Endothelial cell of umbilical vein (primary cell): ENCODE results near the gene MBOAT1. TPM values are rescaled to one million over a fixed set of nuclear protein-coding genes. Genes with fewer than 3 reads are reported as not detected.

ENCODE experiments used
- BruUV-seq: library from RNA; stranded (reverse); fragments of 400-500 nt; replicated peaks from 2 replicates; lab custom pipeline; 2021; lab: Mats Ljungman, UMichigan
- CTCF ChIA-PET: fragments of 300-600, 350-600 bp; sonication (Branson Sonifier 250); formaldehyde crosslinking; loops from one replicate; lab custom pipeline; 2021; ENCODE audit warnings: antibody characterized with exemption, inconsistent platforms; lab: Charles Lee
- POLR2A ChIA-PET: fragments of 300-600, 350-600 bp; sonication (Branson Sonifier 250); formaldehyde crosslinking; loops from one replicate; lab custom pipeline; 2021; ENCODE audit warnings: antibody characterized with exemption, inconsistent platforms; lab: Charles Lee
- DNase-seq: peaks from one replicate; pipeline ENCODE4 v3.0.0-alpha.2; 2011; ENCODE audit warnings: low read depth, low spot score
- FAIRE-seq: peaks from 2 replicates; lab custom pipeline; 2011; peaks lifted over from hg19 to GRCh38; lab: Jason Lieb, UNC
- H2AFZ ChIP-seq: 2 replicates; pipeline ENCODE4 v1.6.0; 2012; ENCODE audit warnings: low read depth, low read length, control low read depth, inconsistent platforms
- H3K27ac ChIP-seq: 2 replicates; pipeline ENCODE4 v1.5.1; 2011; ENCODE audit warnings: low read depth, mild to moderate bottlenecking, control low read depth, low read length, moderate library complexity; ENCODE audit not compliant: insufficient read depth
- H3K27me3 ChIP-seq, 2 experiments: 2 replicates each; pipeline versions ENCODE4 v1.6.0 to v1.6.1; 2011; ENCODE audit warnings: low read length in 2 of 2, mixed read lengths in 1 of 2; ENCODE audit not compliant: control insufficient read depth in 2 of 2, insufficient read depth in 2 of 2
- H3K36me3 ChIP-seq, 2 experiments: 2 replicates in 1 of 2; 3 replicates in 1 of 2; pipeline ENCODE4 v1.5.1; 2011; ENCODE audit warnings: low read length in 2 of 2, mild to moderate bottlenecking in 1 of 2, moderate library complexity in 1 of 2; ENCODE audit not compliant: control insufficient read depth in 2 of 2, insufficient read depth in 2 of 2; ENCODE audit errors: extremely low read depth in 1 of 2
- H3K4me1 ChIP-seq: 3 replicates; pipeline ENCODE4 v1.5.1; 2011; ENCODE audit warnings: mild to moderate bottlenecking, low read length; ENCODE audit not compliant: control insufficient read depth, insufficient read depth; ENCODE audit errors: extremely low read depth
- H3K4me2 ChIP-seq: 2 replicates; pipeline ENCODE4 v1.6.1; 2011; ENCODE audit warnings: low read length, control low read depth, mixed read lengths; ENCODE audit not compliant: insufficient read depth
- H3K4me3 ChIP-seq, 3 experiments: fragments of 200-600 bp in 1 of 3; sonication (generic), shearing (Covaris generic) in 1 of 3; replicated peaks in 1 of 3; 2 replicates each; pipeline ENCODE4 v1.5.1; 2011 to 2016; ENCODE audit warnings: control low read depth in 3 of 3, low read length in 3 of 3, mild to moderate bottlenecking in 2 of 3, inconsistent platforms in 1 of 3, low read depth in 1 of 3, moderate library complexity in 1 of 3; ENCODE audit not compliant: insufficient read depth in 1 of 3
- H3K79me2 ChIP-seq: 2 replicates; pipeline ENCODE4 v1.6.0; 2012; ENCODE audit warnings: low read length, inconsistent platforms; ENCODE audit not compliant: control insufficient read depth, insufficient read depth
- H3K9ac ChIP-seq: replicated peaks from 2 replicates; pipeline ENCODE3; 2011; ENCODE audit warnings: low read length, control low read depth; ENCODE audit not compliant: insufficient read depth; ENCODE audit errors: extremely low read depth
- H3K9me1 ChIP-seq: replicated peaks from 3 replicates; pipeline ENCODE4 v1.6.0; 2011; ENCODE audit warnings: mild to moderate bottlenecking, low read length; ENCODE audit not compliant: control insufficient read depth, insufficient read depth; ENCODE audit errors: extremely low read depth
- H3K9me3 ChIP-seq: replicated peaks from 2 replicates; pipeline ENCODE4 v1.5.1; 2012; ENCODE audit warnings: low read length, inconsistent platforms; ENCODE audit not compliant: control insufficient read depth, insufficient read depth
- H4K20me1 ChIP-seq: replicated peaks from 2 replicates; pipeline ENCODE3; 2011; ENCODE audit warnings: mild to moderate bottlenecking, low read length; ENCODE audit not compliant: control insufficient read depth, insufficient read depth; ENCODE audit errors: extremely low read depth
- CTCF ChIP-seq, 2 donors: IDR thresholded peaks; 1 replicate in 1 of 2; 2 replicates in 1 of 2; pipeline ENCODE4 v1.5.1; 2011; ENCODE audit warnings: low read length in 2 of 2, mild to moderate bottlenecking in 2 of 2, moderate library complexity in 2 of 2, control low read depth in 1 of 2, inconsistent platforms in 1 of 2, low read depth in 1 of 2; ENCODE audit not compliant: insufficient read depth in 1 of 2; ENCODE audit errors: extremely low read depth in 1 of 2
- EZH2 ChIP-seq: IDR thresholded peaks from 2 replicates; pipeline ENCODE4 v1.6.1; 2012; ENCODE audit warnings: borderline replicate concordance, low read depth, mild to moderate bottlenecking, moderate library complexity, low read length, inconsistent platforms; ENCODE audit not compliant: severe bottlenecking
- FOS ChIP-seq: IDR thresholded peaks from 2 replicates; pipeline ENCODE4 v1.6.1; 2011; ENCODE audit warnings: mild to moderate bottlenecking, low read length, moderate library complexity, borderline replicate concordance; ENCODE audit not compliant: insufficient read depth
- GATA2 ChIP-seq: IDR thresholded peaks from 2 replicates; pipeline ENCODE4 v1.7.0; 2011; ENCODE audit warnings: low read depth, mild to moderate bottlenecking, moderate library complexity, mixed read lengths, low read length; ENCODE audit not compliant: insufficient read length, insufficient read depth
- JUN ChIP-seq: IDR thresholded peaks from 2 replicates; pipeline ENCODE4 v1.6.1; 2011; ENCODE audit warnings: borderline replicate concordance, low read depth; ENCODE audit not compliant: insufficient read length, insufficient read depth
- MAX ChIP-seq: IDR thresholded peaks from 2 replicates; pipeline ENCODE4 v1.6.1; 2011; ENCODE audit not compliant: insufficient read depth, insufficient read length
- MYC ChIP-seq: IDR thresholded peaks from one replicate; pipeline ENCODE4 v1.6.1; 2011; ENCODE audit warnings: mild to moderate bottlenecking, low read depth, low read length
- POLR2A ChIP-seq: IDR thresholded peaks from 2 replicates; pipeline ENCODE4 v1.6.1; 2012; ENCODE audit warnings: low read depth, mild to moderate bottlenecking, control low read depth, low read length
- POLR2AphosphoS5 ChIP-seq: IDR thresholded peaks from 2 replicates; pipeline ENCODE4 v1.6.1; 2012; ENCODE audit warnings: low read depth, mild to moderate bottlenecking, control low read depth, low read length, moderate library complexity; ENCODE audit not compliant: insufficient read depth
- dilution Hi-C: fragments of 300-500 bp; cut with MboI; formaldehyde crosslinking; loops from one replicate; pipeline ENCODE4 v1.15.0; 2019; ENCODE audit warnings: low sequenced_read_pairs; ENCODE audit not compliant: extremely low pct_ligation_motif_present
- intact Hi-C: fragments of 100-400 bp; cut with micrococcal nuclease; formaldehyde crosslinking; loops from one replicate; pipeline ENCODE4 v1.10.0; 2022
- polyA plus RNA-seq, 4 experiments: library from polyadenylated mRNA; depleted of rRNA in 3 of 4; stranded (reverse) in 3 of 4; unstranded in 1 of 4; fragments of >200 nt; gene quantifications; 2 replicates each; pipeline versions ENCODE4 v1.2.1 to v1.2.3, GENCODE V29; 2011 to 2012; ENCODE audit warnings: missing spikeins in 1 of 4
- total RNA-seq: library from RNA; stranded (reverse); gene quantifications from 2 replicates; pipeline ENCODE4 v1.2.3, GENCODE V29; 2021

MBOAT1 gene
- total and polyA plus RNA-seq, 2 donors (not counting 3 experiments of a cell fraction or from before 2014, with no cell fraction given): 2.1 to 5.4 TPM

GRCh38 chr6:20084411-20084810 lies 127.9 kb downstream of the MBOAT1 start:
- no peak overlapping the region for H2AFZ ChIP-seq
- dilution Hi-C loops (no loop called here), intact Hi-C loops (no loop called here)
- CTCF ChIA-PET: no interaction called here
- POLR2A ChIA-PET: no interaction called here
- DNase-seq (no peak), FAIRE-seq (no peak)
- no peaks in the 10 kb centered on the region for H3K9me3 ChIP-seq
- H4K20me1 ChIP-seq: no peaks in the 10 kb centered on the region
- H3K27ac ChIP-seq: no peak overlapping the region
- H3K79me2 ChIP-seq: no peaks in the 10 kb centered on the region
- no peak overlapping the region for H3K4me3 ChIP-seq
- no peak overlapping the region for H3K4me2 ChIP-seq
- H3K27me3 ChIP-seq: no peaks in the 10 kb centered on the region
- no peak overlapping the region for H3K9ac ChIP-seq
- TF ChIP-seq CTCF (IDR thresholded peaks at IDR 0.05; ENCODE audit: extremely low read depth in 1 of 2, insufficient read depth in 1 of 2, low read depth in 1 of 2, low read length in 2 of 2) (no peak), POLR2A (no peak), POLR2AphosphoS5 (no peak), JUN (no peak), MYC (no peak), FOS (no peak), MAX (no peak), GATA2 (no peak), EZH2 (no peak)
- no TSS peak for BruUV-seq
- no peaks in the 10 kb centered on the region for H3K36me3 ChIP-seq
- H3K9me1 ChIP-seq: no peaks in the 10 kb centered on the region
- H3K4me1 ChIP-seq: no peaks in the 10 kb centered on the region
